ENCODE measurements around the gene CCDC192. TPM values are rescaled to one million over a fixed set of nuclear protein-coding genes. Genes with fewer than 3 reads are reported as not detected.

The CCDC192 gene
- total RNA-seq, 1 experiment from 2014 or later, result not detected

DNA sequence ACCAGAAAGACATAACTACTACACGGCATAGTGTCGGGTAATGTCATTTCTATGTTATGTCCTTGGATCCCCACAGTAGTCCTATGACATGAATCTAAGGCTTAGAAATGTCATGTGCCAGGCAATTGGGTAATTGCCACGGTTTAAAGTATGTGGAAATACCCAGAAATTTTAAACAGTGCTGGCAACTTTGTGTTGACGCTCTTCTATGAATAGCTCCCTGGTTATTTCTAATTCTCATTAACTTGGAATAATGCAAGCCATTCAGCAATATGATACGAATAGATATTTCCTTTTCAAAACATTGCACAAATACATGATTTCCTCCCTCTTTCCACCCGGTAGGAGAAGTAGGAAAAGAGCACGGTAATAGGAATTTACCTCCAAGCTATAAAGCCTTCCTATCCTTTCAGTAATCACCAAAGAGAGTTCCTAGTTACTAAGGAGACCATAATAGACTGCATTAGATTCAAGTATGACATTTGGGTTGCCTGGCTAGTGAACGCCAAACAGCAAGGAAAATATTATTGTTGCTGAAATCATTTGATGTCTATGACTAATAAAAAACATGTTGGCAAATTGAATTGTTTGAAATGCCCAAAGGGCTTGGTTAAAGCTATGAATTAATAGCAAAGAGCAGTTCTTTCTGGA, 168.4 kb downstream of the CCDC192 start:
- no peak for TF ChIP-seq CTCF (IDR thresholded peaks at IDR 0.05; ENCODE audit: insufficient read depth in 1 of 2, low read depth in 1 of 2, low read length in 1 of 2, severe bottlenecking in 1 of 2, unreplicated experiment in 1 of 2)
- Histone ChIP-seq H3K4me3 (ENCODE audit: low read depth, low read length) (no peak overlapping the region), H3K4me1 (peaks cover 21% of the 10 kb centered on the region), H3K27me3 (replicated peaks; ENCODE audit: control insufficient read depth, insufficient read depth, low read length) (peaks cover 1% of the 10 kb centered on the region; the same call in 1 of the 2 replicates), H3K9me3 (no peaks in the 10 kb centered on the region), H3K36me3 (ENCODE audit: control insufficient read depth, insufficient read depth, low read length) (no peaks in the 10 kb centered on the region)
- no peaks in the 10 kb centered on the region for H3K36me3 Mint-ChIP-seq (ENCODE audit: insufficient read depth, unreplicated experiment)
- BruUV-seq (replicated peaks), result no TSS peak
- H3K27ac Mint-ChIP-seq (ENCODE audit: unreplicated experiment), result no peak overlapping the region
- peaks cover 10% of the 10 kb centered on the region for H3K4me1 Mint-ChIP-seq (ENCODE audit: low read depth, unreplicated experiment)
- POLR2A ChIA-PET, result no interaction called here
- no peak for DNase-seq
- CTCF ChIA-PET, result no interaction called here
- peaks cover 8% of the 10 kb centered on the region for H3K9me3 Mint-ChIP-seq (ENCODE audit: unreplicated experiment)
- intact Hi-C loops (cut with micrococcal nuclease; ENCODE audit: unreplicated experiment), result no loop called here
- no peak overlapping the region for H3K4me3 Mint-ChIP-seq (ENCODE audit: unreplicated experiment)
- no peaks in the 10 kb centered on the region for H3K27me3 Mint-ChIP-seq (ENCODE audit: insufficient read depth, unreplicated experiment)

DNA sequence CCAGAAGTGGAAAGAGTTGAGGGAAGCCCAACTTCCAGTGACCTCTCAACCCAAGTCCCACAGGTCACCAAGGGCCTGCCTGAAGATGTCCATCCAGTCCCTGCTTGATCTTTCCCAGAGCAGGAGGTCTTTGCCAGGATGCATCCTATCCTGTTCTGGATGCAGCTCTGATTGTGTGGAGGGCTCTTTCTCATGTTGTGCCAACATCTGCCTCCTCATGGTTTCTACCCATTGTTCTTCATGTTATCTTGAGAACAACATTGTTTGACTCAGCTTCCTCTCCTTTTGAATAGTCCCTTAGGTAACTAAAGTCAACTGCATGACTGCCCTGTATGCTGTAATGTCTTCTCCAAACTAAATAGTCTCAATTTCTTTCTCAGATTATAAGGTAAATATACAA, 169.3 kb downstream of the CCDC192 start:
- no peak for DNase-seq
- TF ChIP-seq CTCF (IDR thresholded peaks at IDR 0.05; ENCODE audit: insufficient read depth in 1 of 2, low read depth in 1 of 2, low read length in 1 of 2, severe bottlenecking in 1 of 2, unreplicated experiment in 1 of 2), result no peak
- Histone ChIP-seq H3K9me3 (no peaks in the 10 kb centered on the region), H3K36me3 (ENCODE audit: control insufficient read depth, insufficient read depth, low read length) (no peaks in the 10 kb centered on the region), H3K4me1 (peaks cover 29% of the 10 kb centered on the region), H3K4me3 (ENCODE audit: low read depth, low read length) (no peak overlapping the region), H3K27me3 (replicated peaks; ENCODE audit: control insufficient read depth, insufficient read depth, low read length) (peaks cover 1% of the 10 kb centered on the region; the same call in 1 of the 2 replicates)
- no peak overlapping the region for H3K27ac Mint-ChIP-seq (ENCODE audit: unreplicated experiment)
- H3K36me3 Mint-ChIP-seq (ENCODE audit: insufficient read depth, unreplicated experiment), result no peaks in the 10 kb centered on the region
- peaks cover 13% of the 10 kb centered on the region for H3K4me1 Mint-ChIP-seq (ENCODE audit: low read depth, unreplicated experiment)
- no peaks in the 10 kb centered on the region for H3K27me3 Mint-ChIP-seq (ENCODE audit: insufficient read depth, unreplicated experiment)
- no TSS peak for BruUV-seq (replicated peaks)
- ChIA-PET POLR2A (no interaction called here), CTCF (no interaction called here)
- H3K9me3 Mint-ChIP-seq (ENCODE audit: unreplicated experiment), result peaks cover 8% of the 10 kb centered on the region
- intact Hi-C loops (cut with micrococcal nuclease; ENCODE audit: unreplicated experiment), result no loop called here
- no peak overlapping the region for H3K4me3 Mint-ChIP-seq (ENCODE audit: unreplicated experiment)

GRCh38 chr5:127875235-127876021, 172.2 kb downstream of the CCDC192 start:
- ChIA-PET POLR2A (interaction anchor here (1.0 kb wide), 1 partner anchor 121 kb away, joined by 7 read pairs; no protein-coding TSS in a partner anchor), CTCF (interaction anchor here (0.6 to 2.1 kb wide), 11 partner anchors 10 to 326 kb away, joined by 3 to 9 read pairs (median 5); no protein-coding TSS in a partner anchor)
- Histone ChIP-seq H3K4me1 (peaks cover 40% of the 10 kb centered on the region), H3K4me3 (ENCODE audit: low read depth, low read length) (no peak overlapping the region), H3K9me3 (no peaks in the 10 kb centered on the region), H3K36me3 (ENCODE audit: control insufficient read depth, insufficient read depth, low read length) (no peaks in the 10 kb centered on the region), H3K27me3 (replicated peaks; ENCODE audit: control insufficient read depth, insufficient read depth, low read length) (peaks cover 1% of the 10 kb centered on the region; the same call in 1 of the 2 replicates)
- no peak overlapping the region for H3K4me3 Mint-ChIP-seq (ENCODE audit: unreplicated experiment)
- TF ChIP-seq CTCF (IDR thresholded peaks at IDR 0.05; ENCODE audit: insufficient read depth in 1 of 2, low read depth in 1 of 2, low read length in 1 of 2, severe bottlenecking in 1 of 2, unreplicated experiment in 1 of 2), result peak; percentile 48 to 50
- peak overlapping the region; percentile 43 for H3K27ac Mint-ChIP-seq (ENCODE audit: unreplicated experiment)
- intact Hi-C loops (cut with micrococcal nuclease; ENCODE audit: unreplicated experiment), result loop anchor here (1.0 to 2.0 kb wide), 11 partner anchors 25 to 970 kb away; partner anchors contain the start of gene SLC12A2
- H3K4me1 Mint-ChIP-seq (ENCODE audit: low read depth, unreplicated experiment), result peaks cover 21% of the 10 kb centered on the region
- peak; percentile 87 for DNase-seq
- BruUV-seq (replicated peaks), result no TSS peak
- peaks cover 8% of the 10 kb centered on the region for H3K9me3 Mint-ChIP-seq (ENCODE audit: unreplicated experiment)
- no peaks in the 10 kb centered on the region for H3K27me3 Mint-ChIP-seq (ENCODE audit: insufficient read depth, unreplicated experiment)
- no peaks in the 10 kb centered on the region for H3K36me3 Mint-ChIP-seq (ENCODE audit: insufficient read depth, unreplicated experiment)
